ENCODE results near the gene CDK14. TPM values are rescaled to one million over a fixed set of nuclear protein-coding genes. Genes with fewer than 3 reads are reported as not detected.

Gene CDK14
- polyA plus RNA-seq, 1 donor from 2014 or later = 25.1 TPM

DNA sequence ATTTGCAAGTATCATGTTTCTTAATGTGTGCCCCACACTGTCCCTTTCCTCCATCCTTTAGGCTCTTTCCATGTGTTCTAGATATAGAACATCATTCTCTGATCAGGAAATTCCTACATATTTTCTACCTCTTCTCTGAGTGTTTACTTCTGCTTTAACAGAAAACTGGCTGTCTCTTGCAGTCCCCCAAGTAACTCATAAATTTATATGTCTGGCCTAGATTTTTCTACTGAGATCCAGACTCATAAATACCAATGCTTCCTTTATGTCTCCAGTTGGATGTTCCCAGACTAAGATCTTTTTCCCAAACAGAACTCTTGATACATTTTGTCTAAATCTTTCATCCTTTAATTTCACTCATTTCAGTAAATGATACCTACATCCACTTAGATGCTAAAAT lies 181.8 kb downstream of the CDK14 start:
- Histone ChIP-seq H4K20me1 (ENCODE audit: insufficient read depth) (no peaks in the 10 kb centered on the region), H3K9ac (ENCODE audit: low read length) (no peak overlapping the region), H2AFZ (ENCODE audit: low read depth, low read length) (no peak overlapping the region), H3K9me2 (ENCODE audit: insufficient read depth, low read length) (no peaks in the 10 kb centered on the region), H3K4me3 (ENCODE audit: low read length) (no peak overlapping the region), H3K27ac (ENCODE audit: low read length) (no peak overlapping the region), H3K9me3 (ENCODE audit: low read length) (no peaks in the 10 kb centered on the region), H3F3A (ENCODE audit: insufficient read depth, low read length, poor library complexity, severe bottlenecking) (no peaks in the 10 kb centered on the region), H3K79me2 (replicated peaks; ENCODE audit: insufficient read depth, low read length) (no peaks in the 10 kb centered on the region), H3K36me3 (ENCODE audit: insufficient read depth, low read length) (no peaks in the 10 kb centered on the region), H3K4me2 (ENCODE audit: low read length) (no peak overlapping the region), H3K27me3 (ENCODE audit: insufficient read depth, low read depth, low read length) (no peaks in the 10 kb centered on the region)
- TF ChIP-seq EZH2 (IDR thresholded peaks at IDR 0.05; ENCODE audit: borderline replicate concordance, insufficient read depth, low read length, poor library complexity, severe bottlenecking) = no peak
- TF ChIP-seq SMC3 (conservative IDR thresholded peaks at IDR 0.05; ENCODE audit: poor library complexity) = no peak
- TF ChIP-seq MXI1 (conservative IDR thresholded peaks at IDR 0.05; ENCODE audit: poor library complexity, severe bottlenecking) = no peak
- TF ChIP-seq RAD21 (conservative IDR thresholded peaks at IDR 0.05) = no peak
- no peak for TF ChIP-seq POLR2AphosphoS5 (IDR thresholded peaks at IDR 0.05)
- no peak for TF ChIP-seq EP300 (conservative IDR thresholded peaks at IDR 0.05; ENCODE audit: poor library complexity, severe bottlenecking)
- TF ChIP-seq TAF1 (IDR thresholded peaks at IDR 0.05; ENCODE audit: low read depth) = no peak
- TF ChIP-seq, protein P1, sequence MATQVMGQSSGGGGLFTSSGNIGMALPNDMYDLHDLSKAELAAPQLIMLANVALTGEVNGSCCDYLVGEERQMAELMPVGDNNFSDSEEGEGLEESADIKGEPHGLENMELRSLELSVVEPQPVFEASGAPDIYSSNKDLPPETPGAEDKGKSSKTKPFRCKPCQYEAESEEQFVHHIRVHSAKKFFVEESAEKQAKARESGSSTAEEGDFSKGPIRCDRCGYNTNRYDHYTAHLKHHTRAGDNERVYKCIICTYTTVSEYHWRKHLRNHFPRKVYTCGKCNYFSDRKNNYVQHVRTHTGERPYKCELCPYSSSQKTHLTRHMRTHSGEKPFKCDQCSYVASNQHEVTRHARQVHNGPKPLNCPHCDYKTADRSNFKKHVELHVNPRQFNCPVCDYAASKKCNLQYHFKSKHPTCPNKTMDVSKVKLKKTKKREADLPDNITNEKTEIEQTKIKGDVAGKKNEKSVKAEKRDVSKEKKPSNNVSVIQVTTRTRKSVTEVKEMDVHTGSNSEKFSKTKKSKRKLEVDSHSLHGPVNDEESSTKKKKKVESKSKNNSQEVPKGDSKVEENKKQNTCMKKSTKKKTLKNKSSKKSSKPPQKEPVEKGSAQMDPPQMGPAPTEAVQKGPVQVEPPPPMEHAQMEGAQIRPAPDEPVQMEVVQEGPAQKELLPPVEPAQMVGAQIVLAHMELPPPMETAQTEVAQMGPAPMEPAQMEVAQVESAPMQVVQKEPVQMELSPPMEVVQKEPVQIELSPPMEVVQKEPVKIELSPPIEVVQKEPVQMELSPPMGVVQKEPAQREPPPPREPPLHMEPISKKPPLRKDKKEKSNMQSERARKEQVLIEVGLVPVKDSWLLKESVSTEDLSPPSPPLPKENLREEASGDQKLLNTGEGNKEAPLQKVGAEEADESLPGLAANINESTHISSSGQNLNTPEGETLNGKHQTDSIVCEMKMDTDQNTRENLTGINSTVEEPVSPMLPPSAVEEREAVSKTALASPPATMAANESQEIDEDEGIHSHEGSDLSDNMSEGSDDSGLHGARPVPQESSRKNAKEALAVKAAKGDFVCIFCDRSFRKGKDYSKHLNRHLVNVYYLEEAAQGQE (IDR thresholded peaks at IDR 0.05; ENCODE audit: borderline replicate concordance) = no peak

DNA sequence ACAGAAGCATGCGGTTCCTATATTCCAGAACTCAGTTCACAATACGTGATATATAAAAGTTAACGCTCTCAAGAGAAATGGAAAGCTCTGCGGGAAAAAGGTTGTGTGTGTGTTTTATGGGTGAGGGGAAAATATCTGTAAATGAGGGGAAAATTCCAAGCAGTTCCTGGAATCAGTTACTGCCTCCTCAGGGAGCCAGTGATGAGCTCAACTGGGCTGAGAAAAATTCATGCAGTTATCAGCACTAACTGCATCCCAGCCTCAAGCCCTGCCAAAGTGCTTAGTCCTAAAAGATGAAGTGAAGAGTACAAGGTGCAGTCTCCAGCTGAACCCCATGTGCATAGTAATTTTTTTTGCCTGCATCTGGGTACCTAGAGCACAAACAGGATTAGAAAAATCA lies 191.9 kb downstream of the CDK14 start:
- Histone ChIP-seq H3K4me2 (ENCODE audit: low read length) (no peak overlapping the region), H3K9ac (ENCODE audit: low read length) (no peak overlapping the region), H3F3A (ENCODE audit: insufficient read depth, low read length, poor library complexity, severe bottlenecking) (no peaks in the 10 kb centered on the region), H2AFZ (ENCODE audit: low read depth, low read length) (no peak overlapping the region), H4K20me1 (ENCODE audit: insufficient read depth) (no peaks in the 10 kb centered on the region), H3K27ac (ENCODE audit: low read length) (no peak overlapping the region), H3K4me3 (ENCODE audit: low read length) (no peak overlapping the region), H3K36me3 (ENCODE audit: insufficient read depth, low read length) (no peaks in the 10 kb centered on the region), H3K9me3 (ENCODE audit: low read length) (peaks cover 7% of the 10 kb centered on the region), H3K9me2 (ENCODE audit: insufficient read depth, low read length) (no peaks in the 10 kb centered on the region), H3K79me2 (replicated peaks; ENCODE audit: insufficient read depth, low read length) (no peaks in the 10 kb centered on the region), H3K27me3 (ENCODE audit: insufficient read depth, low read depth, low read length) (no peaks in the 10 kb centered on the region)
- no peak for TF ChIP-seq EP300 (conservative IDR thresholded peaks at IDR 0.05; ENCODE audit: poor library complexity, severe bottlenecking)
- TF ChIP-seq EZH2 (IDR thresholded peaks at IDR 0.05; ENCODE audit: borderline replicate concordance, insufficient read depth, low read length, poor library complexity, severe bottlenecking) = no peak
- TF ChIP-seq, protein P1 (IDR thresholded peaks at IDR 0.05; ENCODE audit: borderline replicate concordance) = no peak
- TF ChIP-seq RAD21 (conservative IDR thresholded peaks at IDR 0.05) = no peak
- TF ChIP-seq POLR2AphosphoS5 (IDR thresholded peaks at IDR 0.05) = no peak
- TF ChIP-seq TAF1 (IDR thresholded peaks at IDR 0.05; ENCODE audit: low read depth) = no peak
- no peak for TF ChIP-seq MXI1 (conservative IDR thresholded peaks at IDR 0.05; ENCODE audit: poor library complexity, severe bottlenecking)
- TF ChIP-seq, protein P2, sequence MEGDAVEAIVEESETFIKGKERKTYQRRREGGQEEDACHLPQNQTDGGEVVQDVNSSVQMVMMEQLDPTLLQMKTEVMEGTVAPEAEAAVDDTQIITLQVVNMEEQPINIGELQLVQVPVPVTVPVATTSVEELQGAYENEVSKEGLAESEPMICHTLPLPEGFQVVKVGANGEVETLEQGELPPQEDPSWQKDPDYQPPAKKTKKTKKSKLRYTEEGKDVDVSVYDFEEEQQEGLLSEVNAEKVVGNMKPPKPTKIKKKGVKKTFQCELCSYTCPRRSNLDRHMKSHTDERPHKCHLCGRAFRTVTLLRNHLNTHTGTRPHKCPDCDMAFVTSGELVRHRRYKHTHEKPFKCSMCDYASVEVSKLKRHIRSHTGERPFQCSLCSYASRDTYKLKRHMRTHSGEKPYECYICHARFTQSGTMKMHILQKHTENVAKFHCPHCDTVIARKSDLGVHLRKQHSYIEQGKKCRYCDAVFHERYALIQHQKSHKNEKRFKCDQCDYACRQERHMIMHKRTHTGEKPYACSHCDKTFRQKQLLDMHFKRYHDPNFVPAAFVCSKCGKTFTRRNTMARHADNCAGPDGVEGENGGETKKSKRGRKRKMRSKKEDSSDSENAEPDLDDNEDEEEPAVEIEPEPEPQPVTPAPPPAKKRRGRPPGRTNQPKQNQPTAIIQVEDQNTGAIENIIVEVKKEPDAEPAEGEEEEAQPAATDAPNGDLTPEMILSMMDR (IDR thresholded peaks at IDR 0.05; ENCODE audit: poor library complexity, severe bottlenecking) = no peak
- no peak for TF ChIP-seq SMC3 (conservative IDR thresholded peaks at IDR 0.05; ENCODE audit: poor library complexity)
